ENCODE measurements around the gene UTP3.
"Not testable (repeated sequence)": the region's sequence is repeated elsewhere in the genome, so short reads cannot be mapped to it uniquely, and the experiment has no call there.

Gene UTP3, protein sequence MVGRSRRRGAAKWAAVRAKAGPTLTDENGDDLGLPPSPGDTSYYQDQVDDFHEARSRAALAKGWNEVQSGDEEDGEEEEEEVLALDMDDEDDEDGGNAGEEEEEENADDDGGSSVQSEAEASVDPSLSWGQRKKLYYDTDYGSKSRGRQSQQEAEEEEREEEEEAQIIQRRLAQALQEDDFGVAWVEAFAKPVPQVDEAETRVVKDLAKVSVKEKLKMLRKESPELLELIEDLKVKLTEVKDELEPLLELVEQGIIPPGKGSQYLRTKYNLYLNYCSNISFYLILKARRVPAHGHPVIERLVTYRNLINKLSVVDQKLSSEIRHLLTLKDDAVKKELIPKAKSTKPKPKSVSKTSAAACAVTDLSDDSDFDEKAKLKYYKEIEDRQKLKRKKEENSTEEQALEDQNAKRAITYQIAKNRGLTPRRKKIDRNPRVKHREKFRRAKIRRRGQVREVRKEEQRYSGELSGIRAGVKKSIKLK

DNA sequence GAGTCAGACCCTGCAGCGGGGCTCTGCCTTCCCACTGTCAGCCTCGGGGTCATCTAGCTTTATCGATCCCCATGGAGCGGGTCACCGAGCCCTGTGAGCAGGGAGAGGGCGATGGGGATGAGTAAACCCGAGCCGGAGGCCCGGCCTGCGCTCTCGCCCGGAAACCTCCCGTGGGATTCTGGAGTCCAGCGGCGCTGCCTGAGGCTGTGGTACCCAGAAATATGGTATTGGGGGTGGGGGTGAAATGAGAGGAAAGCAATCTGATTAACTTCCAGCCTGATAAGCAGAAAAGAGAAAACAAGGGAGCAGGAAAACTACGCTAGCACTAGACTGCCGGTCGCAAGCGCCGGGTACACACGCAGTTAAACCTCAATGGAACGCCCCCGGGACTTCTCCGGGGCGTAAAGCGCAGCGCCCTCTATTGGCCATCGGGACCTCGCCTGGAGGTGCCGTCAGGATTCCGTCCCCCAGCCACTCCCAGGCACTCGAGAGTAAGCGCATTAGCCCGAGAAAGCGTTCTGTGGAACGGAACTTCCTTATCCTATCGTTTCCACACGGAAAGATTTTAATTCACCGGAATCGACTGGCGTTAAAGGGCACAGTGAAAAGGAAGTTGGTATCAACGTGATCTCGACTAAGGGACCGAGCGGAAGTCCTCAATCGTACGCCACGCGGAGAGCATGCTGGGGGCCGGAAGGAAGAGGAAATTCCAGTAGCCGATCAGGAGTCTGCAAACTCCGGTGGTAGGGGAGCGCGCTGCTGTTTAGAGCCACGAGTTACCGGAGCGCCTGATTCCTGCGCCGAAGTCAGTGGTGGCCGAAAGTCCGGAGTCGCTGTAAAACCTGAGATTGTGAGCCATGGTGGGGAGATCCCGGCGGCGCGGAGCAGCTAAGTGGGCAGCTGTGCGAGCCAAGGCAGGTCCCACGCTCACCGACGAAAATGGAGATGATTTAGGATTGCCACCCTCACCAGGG lies at the start of gene UTP3:
Gene UTP3, plus strand, starts transcription at position 712 of the 974 bp plus-strand sequence. Its CDS starts 146 bp downstream, at position 858.
- peak; percentile 97 for DNase-seq

DNA sequence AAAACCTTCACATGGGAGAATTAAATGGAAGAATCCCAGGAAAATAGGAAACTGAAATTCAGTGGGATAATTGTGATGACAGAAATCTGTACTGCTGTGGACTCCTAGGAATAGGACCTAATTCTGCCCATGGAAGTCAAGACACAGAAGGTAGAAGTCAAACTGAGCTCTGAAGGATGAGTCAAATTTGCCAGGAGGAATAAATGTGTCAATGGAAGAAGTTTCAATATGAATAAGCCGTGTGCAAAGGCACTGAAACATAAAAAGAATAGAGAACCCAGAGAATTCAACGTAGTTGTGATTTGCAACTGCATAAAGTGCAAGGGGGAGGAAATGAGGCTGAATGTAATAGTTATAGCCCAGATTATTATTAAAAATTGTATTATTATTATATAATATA lies 48.1 kb upstream of the UTP3 start:
- no peak for DNase-seq

DNA sequence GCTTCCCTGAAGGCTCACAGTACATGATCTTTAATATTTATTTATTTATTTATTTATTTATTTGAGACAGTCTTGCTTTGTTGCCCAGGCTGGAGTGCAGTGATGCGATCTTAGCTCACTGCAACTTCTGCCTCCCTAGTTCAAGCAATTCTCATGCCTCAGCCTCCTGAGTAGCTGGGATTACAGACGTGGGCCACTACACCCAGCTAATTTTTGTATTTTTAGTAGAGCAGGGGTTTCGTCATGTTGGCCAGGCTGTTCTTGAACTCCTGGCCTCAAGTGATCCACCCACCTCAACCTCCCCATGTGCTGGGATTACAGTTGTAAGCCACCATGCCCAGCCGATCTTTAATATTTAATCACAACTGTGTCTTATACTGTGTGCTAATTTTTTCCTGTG lies 37.6 kb upstream of the UTP3 start:
- not testable (repeated sequence) for DNase-seq

DNA sequence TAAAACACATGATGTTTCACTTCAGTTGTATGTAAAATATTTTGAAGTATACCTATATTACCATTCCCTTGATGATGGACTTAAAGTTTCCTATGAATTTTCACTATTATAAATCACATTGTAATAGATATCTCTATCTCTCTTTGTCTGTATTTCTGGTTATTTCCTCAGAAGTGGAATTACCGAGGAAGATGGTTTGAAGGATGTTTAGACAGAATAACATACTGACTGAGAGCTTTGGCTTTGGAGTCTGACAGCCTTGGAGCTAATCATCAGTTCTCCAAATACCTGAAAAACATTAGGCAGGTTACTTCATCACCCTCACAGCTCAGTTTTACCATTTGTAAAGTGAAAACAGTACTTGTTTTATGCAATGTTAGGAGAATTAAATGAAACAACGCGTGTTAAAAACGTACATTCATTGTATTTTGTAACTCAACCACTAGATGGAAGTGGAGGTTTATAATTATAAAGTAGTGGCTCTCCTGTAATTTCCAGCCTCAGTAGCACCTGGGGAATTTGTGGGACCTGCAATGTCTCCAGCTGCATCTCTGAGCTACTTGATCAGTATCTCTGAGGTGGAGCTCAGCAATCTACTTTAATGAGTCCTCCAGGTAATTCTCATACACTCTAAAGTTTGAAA lies 36.3 kb upstream of the UTP3 start:
- no peak for DNase-seq

DNA sequence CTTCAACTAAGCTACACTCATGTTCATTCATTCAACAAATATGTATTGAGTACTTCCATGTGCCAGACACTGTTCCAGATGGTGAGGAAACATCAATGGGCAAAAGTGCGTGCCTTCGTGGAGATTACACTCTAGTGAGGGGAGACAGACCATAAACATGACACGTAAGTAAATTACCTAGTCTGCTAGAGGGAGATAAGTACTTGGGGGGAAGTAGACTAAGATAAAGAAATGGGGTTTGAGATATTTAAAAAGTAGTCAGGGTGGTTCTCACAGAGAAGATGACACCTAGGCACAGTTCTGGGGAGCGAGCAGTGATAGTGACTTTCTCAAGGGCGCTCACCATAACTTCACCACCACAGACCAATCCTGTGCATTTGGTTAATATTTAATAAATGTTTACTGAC lies 33.7 kb upstream of the UTP3 start:
- DNase-seq = peak; percentile 40

DNA sequence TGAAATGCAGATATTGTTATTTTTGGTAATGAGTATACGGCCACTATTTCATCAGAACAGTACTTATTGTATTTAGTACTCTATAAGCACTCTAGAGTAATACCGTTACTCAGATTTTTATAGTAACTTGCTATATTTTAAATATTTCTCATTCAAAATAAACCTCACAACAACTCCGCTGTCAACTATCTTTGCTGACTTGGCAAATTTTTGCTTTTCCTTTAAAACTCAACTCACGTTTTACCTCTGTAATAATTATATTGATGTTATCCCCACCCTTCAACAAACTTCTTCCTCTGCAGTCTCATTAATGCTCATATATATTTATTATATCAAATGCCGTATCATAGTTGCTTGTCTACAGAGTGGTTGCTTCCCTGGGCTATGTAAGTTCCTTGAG lies 31.0 kb upstream of the UTP3 start:
- DNase-seq = no peak

DNA sequence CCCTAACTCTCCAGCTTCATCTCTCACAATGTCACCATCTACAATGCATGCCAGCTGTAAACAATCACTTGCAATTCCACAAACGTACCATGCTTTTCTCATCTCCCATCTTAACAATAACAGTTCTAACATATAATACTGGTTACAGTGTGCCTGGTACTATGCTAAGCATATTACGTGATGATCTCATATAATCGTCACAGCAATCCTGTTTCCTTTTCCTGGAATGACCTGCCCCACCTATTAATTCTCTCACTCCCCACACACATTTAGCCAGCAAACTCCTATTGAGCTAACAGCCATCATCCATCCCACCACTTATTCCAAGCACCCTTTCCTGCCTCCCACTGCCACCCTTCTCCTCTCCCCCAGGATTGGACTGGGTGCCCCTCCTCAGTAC lies 29.9 kb upstream of the UTP3 start:
- no peak for DNase-seq

DNA sequence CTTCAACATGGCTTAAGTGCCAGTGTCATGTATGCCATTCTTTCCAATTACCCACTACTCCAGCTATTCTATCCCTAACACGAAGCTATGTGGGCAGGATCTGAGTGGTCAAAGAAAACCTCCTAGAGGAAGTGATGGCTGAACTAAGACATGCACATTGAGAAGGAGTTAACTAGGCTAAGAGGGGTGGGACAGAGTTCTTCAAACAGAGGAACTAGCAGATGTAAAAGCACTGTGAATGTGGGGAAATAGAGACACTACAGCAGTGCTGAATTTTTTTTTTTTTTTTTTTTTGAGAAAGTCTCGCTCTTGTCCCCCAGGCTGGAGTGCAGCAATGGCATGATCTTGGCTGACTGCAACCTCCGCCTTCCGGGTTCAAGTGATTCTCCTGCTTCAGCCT lies 28.2 kb upstream of the UTP3 start:
- no peak for DNase-seq

DNA sequence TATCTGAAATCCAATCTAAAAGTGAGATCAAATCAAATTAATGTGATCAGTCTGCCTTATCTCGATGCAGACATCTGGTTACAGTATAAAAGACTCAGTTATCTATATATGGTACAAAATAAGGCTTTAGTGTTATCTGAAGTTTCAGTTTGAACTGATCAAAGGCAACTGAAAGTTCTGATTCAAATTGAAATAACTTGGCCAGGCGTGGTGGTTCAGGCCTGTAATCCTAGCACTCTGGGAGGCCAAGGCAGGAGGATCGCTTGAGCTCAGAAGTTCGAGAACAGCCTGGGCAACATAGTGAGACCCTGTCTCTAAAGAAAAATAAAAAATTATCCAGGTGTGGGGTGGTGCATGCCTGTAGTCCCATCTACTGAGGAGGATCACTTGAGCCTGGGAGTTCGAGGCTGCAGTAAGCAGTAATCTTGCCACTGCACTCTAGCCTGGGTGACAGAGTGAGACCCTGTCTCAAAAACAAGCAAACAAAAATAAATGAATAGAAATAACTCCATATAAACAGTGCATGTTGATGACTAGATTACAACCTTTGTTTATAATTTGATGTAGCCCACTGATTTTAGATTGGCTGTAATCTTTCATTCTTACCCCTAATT lies 26.9 kb upstream of the UTP3 start:
- not testable (repeated sequence) for DNase-seq

DNA sequence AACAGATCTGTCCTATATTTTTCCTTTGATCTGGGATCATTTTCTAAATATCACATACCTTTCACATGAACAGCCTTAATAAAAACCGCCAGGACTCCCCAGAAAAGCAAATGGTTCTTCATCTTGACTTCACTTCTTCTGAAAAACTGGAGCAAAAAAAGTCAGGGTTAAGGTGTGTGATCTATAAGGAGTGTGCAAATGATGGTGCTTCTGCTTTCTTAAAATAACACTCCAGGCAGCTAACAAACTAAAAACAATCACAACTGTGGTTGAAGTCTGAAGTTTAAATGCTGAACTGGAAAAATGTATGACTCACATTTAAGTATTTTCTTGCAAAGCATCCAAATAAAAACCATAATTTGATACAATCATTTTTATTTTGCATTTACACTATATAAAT lies 22.0 kb upstream of the UTP3 start, which contains the start of gene JCHAIN:
Gene JCHAIN, minus strand, starts transcription at position 140 of the 400 bp plus-strand sequence. Its CDS starts 18 bp downstream, at position 122.
- DNase-seq = no peak

DNA sequence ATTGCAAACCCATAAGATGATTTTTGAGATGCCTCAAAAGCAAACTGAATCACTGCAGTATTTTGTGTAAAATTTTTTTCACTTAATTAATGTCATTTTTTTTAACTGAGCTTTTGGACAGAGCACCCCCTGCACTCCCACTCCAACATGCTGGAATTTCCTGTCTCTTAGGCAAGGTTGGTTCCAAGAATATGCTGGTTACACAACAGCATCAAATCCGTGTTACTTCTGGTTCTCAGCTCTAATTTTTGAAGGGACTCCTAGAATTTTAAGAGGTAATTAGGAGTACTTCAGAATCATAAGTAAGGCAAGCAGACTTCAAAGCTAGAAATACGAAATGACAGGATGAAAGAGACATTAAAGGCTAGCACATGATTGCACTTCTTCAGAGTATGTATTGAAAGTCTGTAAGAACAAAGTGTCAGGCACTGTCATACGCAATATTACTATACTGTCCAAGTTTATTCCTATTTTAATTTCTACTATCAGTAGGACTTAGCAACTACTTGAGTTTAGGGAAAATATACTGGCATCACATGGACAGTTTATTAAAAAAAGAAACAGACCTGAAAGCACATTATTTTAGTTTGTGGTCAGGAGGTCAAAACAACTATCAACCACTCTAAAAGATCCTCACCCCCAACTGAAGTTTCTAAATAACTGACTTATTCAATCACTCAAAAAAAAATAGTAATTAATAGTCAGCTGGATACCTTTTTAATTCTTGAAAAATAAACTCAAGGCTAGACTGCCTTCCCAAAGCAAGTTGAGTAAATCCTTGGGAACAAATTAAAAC lies 20.4 kb upstream of the UTP3 start:
- DNase-seq = peak; percentile 39

DNA sequence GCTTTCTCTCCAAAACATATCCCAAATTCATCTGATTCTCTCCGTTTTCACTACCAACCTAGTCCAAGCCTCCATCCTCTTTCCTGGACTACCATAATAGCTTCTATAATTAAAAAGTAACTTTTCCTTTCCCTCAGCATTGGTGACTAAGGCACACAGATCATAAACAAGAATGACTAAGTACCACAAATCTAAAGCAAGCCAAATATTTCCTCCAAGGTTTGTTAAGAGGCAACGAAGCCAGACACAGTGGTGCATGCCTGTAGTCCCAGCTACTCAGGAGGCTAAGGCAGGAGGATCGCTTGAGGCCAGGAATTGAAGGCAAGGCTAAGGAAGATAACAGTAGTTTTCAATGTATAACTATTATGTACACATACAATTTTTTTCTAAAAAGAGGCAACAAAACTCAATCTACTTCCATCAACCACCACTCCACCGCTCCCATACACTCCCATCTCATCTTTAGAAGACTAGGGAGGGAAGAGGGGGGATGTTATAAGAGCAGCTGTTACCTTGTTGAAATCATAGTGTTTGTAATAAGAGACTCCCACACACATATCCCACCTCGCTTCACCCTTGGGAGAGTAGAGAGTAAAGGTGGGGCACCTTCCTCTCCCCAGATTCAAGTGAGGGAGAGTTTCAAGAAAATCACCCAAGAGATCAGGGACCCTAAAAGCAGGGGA lies 17.9 kb upstream of the UTP3 start:
- no peak for DNase-seq

DNA sequence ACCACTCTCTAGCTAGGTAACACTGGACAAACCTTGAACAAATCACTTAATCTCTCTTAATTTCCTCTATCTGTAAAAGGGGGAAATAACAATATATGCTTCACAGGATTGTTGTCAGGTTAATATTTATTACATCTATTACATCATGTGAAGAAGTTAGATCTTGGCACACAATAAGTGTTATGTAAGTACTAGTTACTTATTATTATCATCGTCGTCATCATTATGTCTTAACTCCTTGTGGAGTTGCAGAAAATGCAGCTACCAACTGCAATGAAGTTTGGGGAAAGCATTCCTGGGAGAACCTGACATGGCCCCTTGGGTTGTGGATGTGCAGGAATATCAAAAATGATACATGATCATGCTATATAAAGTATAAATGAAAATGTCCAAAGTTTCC lies 17.2 kb upstream of the UTP3 start:
- no peak for DNase-seq

DNA sequence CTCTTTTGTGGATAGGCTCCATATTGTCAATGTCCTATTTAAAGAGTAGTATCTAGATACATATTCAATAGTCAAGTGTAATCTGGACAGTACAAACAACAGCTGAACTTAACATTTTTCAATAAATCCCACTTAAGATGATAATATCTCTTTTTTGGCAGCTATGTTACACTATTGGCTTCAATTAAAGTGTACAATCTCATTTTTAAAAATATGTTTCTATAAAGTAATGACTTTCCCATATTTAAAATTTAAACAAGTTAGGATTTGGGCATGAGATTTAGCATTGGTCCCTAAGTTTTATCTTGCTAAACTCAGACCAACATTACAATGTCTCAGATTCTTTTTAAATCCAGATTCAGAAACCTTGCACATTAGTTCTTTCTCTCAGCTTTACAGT lies 14.1 kb upstream of the UTP3 start:
- no peak for DNase-seq

DNA sequence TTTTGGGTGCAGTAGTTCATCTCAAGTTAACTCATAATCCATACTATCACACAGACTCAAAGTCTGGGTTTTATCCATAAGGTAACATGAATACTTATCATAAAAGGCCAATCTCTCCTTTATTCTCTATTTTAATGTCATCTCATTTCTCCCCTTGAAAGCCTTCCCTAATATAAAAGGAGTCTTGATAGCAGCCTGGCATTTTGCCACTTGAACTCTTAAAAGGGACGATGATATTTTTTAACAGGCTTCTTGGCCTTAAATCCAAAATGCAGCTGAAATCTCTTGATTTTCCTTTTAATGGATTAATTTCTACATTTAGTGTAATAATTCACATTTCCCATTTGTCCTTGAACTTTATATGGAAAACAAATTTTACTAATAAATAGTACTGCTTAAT lies 13.6 kb upstream of the UTP3 start:
- no peak for DNase-seq

DNA sequence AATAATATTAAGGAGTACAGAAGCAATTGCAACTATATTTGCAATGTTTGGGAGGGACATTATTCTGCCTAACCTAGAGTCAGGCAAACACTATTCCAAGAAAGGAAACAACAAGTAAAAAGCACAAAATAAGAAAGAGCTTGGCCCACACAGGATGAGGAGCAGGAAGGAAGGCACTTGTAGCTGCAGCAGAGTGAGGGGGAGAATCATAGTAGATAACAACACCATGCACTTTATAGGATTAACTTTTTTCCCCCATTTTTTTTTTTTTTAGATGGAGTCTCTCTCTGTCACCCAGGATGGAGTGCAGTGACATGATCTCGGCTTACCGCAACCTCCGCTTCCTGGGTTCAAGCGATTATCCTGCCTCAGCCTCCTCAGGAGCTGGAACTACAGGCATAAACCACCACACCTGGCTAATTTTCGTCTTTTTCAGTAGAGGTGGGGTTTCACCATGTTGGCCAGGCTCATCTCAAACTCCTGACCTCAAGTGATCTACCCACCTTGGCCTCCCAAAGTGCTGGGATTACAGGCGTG lies 11.7 kb upstream of the UTP3 start:
- no peak for DNase-seq

DNA sequence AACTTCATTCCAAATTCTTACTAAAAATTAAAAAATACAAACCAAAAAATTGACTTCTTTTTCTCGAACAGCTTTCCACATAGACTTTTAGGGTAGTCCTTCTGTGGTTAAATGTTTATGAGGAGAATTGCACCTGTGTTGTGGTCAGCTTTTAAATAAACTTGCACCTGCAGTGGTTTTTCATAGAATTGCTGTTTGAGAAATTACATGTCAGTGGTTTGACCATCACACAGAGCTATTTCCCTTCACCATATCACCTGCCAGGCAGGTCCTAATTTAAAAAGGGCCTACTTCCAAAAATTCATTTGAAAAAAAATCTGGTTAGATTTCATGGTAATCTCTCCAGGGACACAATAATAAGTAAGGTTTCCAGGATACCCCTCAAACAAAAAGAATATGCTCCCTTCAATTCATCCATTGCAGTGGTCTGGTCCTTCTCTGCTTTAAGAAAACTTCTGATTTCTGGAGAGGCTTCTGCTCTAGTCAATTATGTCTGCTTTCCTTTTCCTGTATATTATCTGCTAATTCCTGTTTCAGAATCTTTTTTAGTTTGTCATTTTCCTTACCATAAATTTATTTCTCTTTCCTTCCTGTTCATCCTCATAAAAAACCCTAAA lies 9.8 kb upstream of the UTP3 start:
- no peak for DNase-seq

DNA sequence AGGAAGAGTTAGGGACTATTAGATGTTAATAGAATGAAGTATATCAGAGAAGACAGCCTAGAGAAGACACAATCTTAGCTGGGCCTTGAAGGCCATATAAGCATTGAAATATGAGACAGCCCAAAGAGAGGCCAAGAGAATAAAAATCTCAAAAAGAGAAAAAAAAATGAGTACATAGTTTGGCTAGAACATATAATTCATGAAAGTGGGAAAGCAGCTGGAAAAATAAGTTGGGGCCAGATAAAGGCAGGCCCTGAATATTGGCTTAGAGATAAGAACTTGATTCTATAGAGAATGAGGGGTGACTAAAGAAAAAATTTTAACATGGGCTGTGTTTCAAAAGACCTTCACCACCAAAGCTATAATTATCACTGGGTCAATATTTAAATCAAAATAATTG lies 7.4 kb upstream of the UTP3 start:
- DNase-seq = no peak

DNA sequence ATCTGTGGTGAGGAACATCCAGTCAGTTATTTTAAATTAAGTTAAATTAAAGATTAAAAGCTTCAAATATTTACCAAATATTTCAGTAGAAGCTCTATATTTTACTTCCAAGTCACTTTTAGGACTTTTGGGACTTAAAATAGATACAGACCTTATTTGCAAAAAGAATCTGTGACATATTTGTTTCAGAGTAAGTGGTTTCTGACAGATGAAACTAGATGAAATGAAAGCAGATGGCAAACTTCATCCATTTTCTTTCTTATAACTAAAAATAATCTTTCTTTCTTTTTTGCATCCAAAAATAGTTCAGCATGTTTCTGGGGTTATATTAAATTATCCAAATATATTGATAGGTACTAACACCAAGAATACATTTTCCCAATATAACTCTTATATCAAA lies 6.6 kb upstream of the UTP3 start:
- no peak for DNase-seq

DNA sequence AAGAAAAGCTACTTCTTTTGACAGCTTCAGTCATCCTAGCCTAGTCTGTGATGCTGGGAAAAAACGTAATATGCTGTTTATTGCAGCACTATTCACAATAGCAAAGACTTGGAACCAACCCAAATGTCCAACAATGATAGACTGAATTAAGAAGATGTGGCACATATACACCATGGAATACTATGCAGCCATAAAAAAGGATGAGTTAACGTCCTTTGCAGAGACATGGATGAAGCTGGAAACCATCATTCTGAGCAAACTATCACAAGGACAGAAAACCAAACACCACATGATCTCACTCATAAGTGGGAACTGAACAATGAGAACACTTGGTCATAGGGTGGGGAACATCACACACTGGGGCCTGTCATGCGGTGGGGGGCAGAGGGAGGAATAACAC lies 6.2 kb upstream of the UTP3 start:
- not testable (repeated sequence) for DNase-seq
